GM13976 (cell line): ENCODE data around the gene CCL13.

Experiments
- DNase-seq: peaks from one replicate; pipeline ENCODE4 v3.0.0; 2012; ENCODE audit warnings: low spot score
- in situ Hi-C: fragments of 300-500 bp; cut with MboI; formaldehyde crosslinking; loops from one replicate; pipeline ENCODE4 v1.12.0; 2022; ENCODE audit warnings: low sequenced_read_pairs, mixed read lengths, inconsistent platforms; ENCODE audit not compliant: unreplicated experiment
- TF ChIP-seq, protein P1 (sequence below): IDR thresholded peaks from 2 replicates; pipeline ENCODE4 v1.5.1; 2012; ENCODE audit warnings: borderline replicate concordance, mild to moderate bottlenecking; ENCODE audit not compliant: insufficient read depth; ENCODE audit errors: extremely low read depth, missing control alignments, control extremely low read depth

Gene CCL13

DNA sequence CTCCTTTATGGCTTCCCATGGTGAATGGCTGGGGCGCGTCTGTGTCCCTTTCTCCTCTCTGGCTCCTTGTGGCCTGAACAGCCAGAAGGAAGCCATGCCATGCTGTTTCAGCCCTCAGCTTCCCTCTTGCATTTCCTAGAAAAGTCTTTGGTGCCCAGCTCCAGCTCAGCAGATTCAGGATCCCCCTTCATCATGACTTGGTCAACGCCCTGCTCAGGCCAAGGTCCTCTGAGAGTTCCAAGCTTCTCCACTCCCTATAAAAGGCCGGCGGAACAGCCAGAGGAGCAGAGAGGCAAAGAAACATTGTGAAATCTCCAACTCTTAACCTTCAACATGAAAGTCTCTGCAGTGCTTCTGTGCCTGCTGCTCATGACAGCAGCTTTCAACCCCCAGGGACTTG lies at the start of gene CCL13:
CCL13 (plus strand) TSS at position 287 of the 400 bp plus-strand sequence; CDS start at position 334, 47 bp downstream.
- TF ChIP-seq, protein P1, sequence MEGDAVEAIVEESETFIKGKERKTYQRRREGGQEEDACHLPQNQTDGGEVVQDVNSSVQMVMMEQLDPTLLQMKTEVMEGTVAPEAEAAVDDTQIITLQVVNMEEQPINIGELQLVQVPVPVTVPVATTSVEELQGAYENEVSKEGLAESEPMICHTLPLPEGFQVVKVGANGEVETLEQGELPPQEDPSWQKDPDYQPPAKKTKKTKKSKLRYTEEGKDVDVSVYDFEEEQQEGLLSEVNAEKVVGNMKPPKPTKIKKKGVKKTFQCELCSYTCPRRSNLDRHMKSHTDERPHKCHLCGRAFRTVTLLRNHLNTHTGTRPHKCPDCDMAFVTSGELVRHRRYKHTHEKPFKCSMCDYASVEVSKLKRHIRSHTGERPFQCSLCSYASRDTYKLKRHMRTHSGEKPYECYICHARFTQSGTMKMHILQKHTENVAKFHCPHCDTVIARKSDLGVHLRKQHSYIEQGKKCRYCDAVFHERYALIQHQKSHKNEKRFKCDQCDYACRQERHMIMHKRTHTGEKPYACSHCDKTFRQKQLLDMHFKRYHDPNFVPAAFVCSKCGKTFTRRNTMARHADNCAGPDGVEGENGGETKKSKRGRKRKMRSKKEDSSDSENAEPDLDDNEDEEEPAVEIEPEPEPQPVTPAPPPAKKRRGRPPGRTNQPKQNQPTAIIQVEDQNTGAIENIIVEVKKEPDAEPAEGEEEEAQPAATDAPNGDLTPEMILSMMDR: no peak
- in situ Hi-C loops: no loop called here
- no peak for DNase-seq

DNA sequence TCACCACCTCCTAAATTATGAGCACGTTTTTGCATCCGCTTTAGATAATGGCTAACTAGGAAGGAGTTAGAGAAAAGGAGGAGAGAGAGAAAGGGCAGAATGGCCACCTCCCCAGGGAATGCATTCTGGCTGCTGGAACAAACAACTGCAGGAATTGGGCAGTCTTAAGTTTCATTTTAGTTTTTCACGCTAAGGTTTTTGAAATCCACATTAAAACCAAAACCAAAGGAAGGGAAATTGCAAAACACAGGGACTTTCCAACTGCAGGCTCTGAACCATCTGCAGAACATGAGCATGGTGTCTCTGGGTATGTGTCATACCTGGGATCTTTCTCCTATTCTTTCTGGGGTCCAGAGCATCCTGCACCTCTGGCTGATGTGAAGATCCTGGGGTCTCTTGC lies 49.2 kb upstream of the CCL13 start:
- TF ChIP-seq, protein P1: no peak
- in situ Hi-C loops: no loop called here

DNA sequence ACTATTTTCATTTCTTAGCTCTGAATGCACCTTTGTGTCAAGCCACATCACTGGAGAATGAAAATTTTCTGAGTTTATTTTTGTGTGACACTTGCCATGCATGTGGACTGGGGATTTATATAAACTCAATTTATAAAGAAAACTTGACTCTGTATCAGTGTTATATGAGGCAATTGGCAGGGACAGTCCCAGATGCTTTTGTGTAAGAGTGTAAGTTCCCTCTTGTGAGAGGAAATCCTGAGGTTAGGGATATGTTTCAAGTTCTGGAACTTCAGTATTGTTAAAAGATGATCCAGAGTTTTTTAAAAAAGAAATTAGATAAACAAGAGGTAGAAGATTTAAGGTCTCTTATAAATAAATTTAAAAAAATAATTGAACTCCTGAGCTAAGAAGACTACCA lies 47.9 kb upstream of the CCL13 start:
- in situ Hi-C loops: no loop called here
- TF ChIP-seq, protein P1: no peak
- no peak for DNase-seq

More for the DNA sequence above, 49.2 kb upstream of the CCL13 start:
- DNase-seq: no peak

DNA sequence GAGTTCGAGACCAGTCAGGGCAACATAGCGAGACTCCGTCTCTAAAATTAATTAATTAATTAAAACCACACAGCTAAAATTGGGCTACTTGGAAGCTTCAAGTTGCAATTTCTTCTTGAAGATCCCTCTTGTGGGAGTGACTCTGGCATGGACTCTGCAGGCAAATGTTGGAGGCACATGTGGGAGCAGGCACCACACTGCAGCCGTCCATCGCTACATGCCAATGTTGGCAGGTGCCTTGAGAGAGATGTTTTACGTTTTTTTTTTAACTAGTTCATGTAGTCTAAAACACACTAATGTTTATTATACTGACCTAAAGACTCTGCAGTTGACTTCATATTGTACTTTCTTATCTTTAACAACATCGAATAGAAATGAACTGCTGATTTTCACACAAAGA lies 45.0 kb upstream of the CCL13 start:
- in situ Hi-C loops: no loop called here
- no peak for DNase-seq
- TF ChIP-seq, protein P1: no peak

DNA sequence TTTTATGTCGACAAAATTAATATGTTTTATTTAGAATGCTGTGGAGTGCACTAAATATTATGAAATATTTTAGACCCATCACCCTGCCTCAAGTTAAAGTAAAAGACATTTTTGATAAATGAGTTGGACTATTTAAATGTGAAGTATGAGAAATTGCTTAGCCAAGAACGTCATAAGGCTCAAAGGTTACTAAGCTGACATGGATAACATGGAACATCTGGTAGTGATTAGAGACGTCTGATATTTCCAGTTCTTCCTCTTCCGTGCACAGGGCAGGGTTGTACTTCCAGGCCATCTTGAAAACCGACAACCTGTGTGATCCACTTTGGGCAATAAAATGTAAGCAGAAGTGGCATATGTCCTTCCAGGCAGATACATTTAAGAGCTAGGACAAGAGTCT lies 44.2 kb upstream of the CCL13 start:
- in situ Hi-C loops: no loop called here
- TF ChIP-seq, protein P1: no peak

DNA sequence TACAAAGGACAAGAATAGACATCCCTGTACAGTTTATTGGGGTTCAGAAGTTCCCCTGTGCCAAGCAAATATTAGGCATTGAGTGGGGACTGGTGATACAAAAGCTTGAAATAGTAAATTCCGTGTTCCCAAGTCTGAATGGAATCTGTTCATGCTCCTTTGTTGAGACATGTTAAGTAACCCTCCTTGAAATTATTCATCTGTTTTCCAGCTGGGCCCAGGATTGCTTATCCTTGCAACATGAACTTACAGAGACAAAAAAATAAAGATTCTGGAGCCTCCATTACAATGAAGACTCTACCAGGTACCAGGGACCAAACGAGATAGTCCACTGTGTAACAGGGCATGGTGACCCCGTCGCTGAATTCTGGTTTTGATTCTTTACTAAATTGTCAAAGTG lies 43.1 kb upstream of the CCL13 start:
- no peak for DNase-seq
- in situ Hi-C loops: no loop called here
- TF ChIP-seq, protein P1: no peak

More for the DNA sequence above, 44.2 kb upstream of the CCL13 start:
- no peak for DNase-seq

DNA sequence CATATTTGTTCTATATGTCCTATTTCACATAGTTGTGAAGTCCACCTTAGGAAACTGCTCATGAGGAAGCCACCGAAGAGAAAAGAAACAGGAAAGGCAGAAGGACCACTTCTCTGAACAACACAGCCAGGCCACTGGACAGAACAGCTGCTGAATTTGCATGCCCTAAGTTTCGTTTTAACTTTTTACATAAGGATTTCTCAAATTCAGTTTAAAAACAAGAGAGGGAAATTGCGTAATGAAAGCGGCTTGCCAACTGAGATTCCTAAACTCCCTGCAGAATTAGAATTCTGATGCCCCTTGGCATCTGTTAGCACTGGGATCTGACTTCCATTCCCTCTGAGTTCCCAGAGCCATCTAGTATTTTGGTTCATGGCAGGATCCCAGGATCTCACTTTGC lies 42.0 kb upstream of the CCL13 start:
- TF ChIP-seq, protein P1: no peak
- DNase-seq: no peak
- in situ Hi-C loops: no loop called here
